GM19438 (cell line): Measurements from ENCODE around the gene IFNL4.
"Not testable (repeated sequence)": the region's sequence is repeated elsewhere in the genome, so short reads cannot be mapped to it uniquely, and the experiment has no call there.

ENCODE experiments used
- ATAC-seq: cut with Tn5 transposase; IDR thresholded peaks from one replicate; pipeline ENCODE4 v1.9.1; 2021; ENCODE audit warnings: low read depth; ENCODE audit not compliant: unreplicated experiment

Gene IFNL4

DNA sequence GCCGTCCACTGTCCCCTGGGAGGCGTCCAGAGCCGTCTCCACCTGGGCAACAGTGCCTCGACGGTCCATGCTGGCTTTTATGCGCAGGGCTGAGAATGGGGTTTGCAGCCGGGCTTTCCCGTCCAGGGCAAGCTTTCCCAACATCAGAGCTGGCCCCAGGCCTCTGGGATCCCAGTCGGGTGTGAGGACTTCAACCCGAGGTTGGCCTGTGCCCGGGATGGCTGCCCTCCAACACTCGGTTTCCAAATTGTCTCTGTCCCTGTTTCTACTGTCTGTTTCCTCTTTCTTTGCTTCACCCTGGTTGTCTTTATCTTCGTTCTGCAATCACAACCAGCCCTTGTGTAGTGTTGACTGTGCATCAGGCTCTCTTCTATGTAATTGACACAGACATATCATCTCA lies at the start of gene IFNL4:
IFNL4 (minus strand) TSS at position 51 of the 400 bp plus-strand sequence.
- ATAC-seq = no peak

GRCh38 chr19:39297931-39298634 lies 49.4 kb upstream of the IFNL4 start:
- no peak for ATAC-seq

DNA sequence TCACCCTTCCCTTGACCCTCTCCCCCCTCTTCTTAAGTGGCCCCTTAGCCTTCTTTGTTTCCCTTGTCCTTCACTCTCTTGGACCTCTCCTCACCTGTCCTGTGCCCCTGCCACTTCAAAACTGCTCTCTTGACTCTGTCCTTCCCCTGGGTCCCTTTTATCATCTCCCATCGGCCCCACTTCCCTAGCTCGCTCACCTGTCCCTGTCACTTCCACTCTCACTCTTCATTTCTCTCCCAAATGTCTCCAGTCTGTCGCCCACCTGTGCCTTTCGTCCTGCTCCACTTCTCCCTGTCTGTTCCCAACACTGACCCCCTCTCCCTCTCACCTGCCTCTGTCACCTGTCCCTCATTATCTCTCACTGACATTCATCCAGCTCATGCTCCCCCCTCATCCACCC lies 48.2 kb upstream of the IFNL4 start:
- no peak for ATAC-seq

GRCh38 chr19:39296055-39296645 lies 47.5 kb upstream of the IFNL4 start, which contains the start of gene IFNL1:
Gene IFNL1 (plus strand): TSS chr19:39296407. CDS start chr19:39296422, 15 bp downstream.
- ATAC-seq = no peak

DNA sequence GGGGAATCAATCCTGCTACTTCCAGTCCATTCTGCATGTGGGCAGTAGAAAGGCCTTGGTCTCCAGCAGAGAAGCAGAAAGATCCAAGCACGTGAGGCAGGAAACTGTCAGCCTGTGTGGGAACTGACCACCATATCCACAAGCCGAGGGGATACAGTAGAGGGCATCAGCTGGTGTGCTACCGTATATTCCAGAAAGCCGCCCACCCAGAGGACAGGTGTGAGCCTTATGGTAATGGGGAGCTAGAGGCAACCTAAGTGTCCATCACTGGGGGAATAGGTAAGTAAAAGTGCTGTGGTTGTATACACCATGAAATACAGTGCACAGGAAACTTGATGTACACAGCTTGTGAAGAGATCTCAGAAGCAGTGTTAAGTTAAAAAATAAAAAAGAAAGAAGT lies 44.7 kb upstream of the IFNL4 start:
- no peak for ATAC-seq

DNA sequence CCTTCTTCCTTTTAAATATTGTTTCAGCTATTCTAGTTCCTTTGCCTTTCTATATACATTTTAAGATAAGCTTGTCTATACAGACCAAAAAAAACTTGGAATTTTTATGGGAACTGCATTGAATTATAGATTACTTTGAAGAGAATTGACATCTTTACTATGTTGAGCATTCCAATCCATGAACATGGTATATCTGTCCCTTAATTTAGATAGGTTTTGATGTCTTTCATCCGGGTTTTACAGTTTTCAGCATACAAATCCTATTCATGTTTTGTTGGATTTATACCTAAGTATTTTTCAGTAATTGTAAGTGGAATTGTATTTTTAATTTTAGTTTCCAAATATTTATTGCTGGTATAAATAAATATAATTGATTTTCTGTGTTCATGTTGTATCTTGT lies 35.4 kb upstream of the IFNL4 start:
- no peak for ATAC-seq

DNA sequence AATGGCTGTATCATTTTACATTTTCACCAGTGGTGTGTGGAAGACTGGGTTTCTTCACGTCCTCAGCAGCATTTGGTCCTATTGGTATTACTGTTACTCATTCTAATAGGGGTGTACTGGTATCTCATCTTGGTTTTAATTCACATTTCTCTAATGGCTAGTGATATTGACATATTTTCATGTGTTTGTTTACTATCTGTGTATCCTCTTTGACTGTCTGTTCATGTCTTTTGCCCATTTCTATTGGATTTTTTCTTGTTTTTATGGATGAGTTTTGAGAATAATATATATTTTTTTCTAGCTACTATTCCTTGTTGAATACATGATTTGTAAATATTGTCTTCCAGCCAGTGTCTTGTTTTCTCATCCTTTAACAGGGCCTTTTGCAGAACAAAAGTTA lies 33.4 kb upstream of the IFNL4 start:
- ATAC-seq = no peak

- no peak for ATAC-seq
These were observed 28.9 kb upstream of the IFNL4 start for GRCh38 chr19:39277598-39277997.

DNA sequence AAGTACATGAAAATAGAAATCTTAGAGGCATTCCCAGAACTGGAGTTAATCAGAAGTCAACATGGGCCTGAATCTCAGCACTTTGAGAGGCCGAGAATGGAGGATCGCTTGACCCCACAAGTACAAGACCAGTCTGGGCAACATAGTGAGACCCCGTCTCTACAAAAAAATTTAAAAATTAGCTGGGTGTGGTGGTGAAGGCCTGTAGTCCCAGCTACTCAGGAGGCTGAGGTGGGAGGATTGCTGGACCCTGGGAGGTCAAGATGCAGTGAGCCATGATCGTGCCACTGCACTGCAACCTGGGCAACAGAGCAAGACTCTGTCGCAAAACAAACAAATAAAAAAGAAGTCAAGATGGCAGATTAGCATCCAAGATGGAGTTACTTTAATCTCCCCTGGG lies 28.1 kb upstream of the IFNL4 start:
- no peak for ATAC-seq

GRCh38 chr19:39275578-39275977 lies 26.9 kb upstream of the IFNL4 start:
- no peak for ATAC-seq

- not testable (repeated sequence) for ATAC-seq
These were observed 25.2 kb upstream of the IFNL4 start for GRCh38 chr19:39273859-39274258.

DNA sequence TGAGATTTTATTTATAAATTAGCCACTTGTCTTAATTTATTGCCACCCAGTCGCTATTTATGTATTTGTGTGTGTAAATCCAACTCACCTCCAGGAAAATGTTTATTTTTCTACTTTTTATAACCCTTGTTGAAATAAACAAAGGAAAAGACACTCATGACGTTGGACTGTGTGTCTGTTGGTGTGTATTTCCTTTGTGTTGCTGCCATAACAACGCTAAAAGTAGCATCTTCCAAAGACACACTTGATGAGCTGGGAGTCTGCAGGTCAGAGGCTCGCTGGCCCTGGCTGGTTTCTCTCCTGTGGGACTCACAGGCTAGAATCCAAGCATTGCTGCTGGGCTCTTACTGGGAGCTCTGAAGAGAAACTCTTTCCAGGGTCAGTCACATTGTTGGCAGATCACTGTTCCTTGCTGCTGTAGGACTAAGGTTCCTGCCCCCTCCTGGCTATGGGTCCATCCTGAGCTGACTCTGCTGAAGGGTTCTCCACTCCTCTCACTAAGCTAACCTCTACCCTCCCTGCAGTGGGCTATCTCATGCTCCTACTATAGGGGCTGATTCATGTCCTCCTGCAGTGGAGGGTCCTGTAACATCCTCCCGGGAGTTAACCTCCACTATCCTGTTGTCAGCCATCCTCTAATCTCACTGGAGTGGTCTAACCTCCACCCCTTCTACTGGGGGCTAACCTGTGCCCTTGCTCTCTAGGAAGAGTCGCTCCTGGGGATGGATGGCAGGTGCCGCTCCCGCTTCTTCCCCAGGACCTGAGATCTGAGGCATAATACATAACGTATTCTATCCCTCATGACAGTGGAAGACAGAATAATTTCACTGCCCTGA lies 21.6 kb upstream of the IFNL4 start:
- no peak for ATAC-seq

GRCh38 chr19:39269369-39269768 lies 20.7 kb upstream of the IFNL4 start:
- ATAC-seq = not testable (repeated sequence)

GRCh38 chr19:39268531-39269223 lies 20.0 kb upstream of the IFNL4 start:
- not testable (repeated sequence) for ATAC-seq

DNA sequence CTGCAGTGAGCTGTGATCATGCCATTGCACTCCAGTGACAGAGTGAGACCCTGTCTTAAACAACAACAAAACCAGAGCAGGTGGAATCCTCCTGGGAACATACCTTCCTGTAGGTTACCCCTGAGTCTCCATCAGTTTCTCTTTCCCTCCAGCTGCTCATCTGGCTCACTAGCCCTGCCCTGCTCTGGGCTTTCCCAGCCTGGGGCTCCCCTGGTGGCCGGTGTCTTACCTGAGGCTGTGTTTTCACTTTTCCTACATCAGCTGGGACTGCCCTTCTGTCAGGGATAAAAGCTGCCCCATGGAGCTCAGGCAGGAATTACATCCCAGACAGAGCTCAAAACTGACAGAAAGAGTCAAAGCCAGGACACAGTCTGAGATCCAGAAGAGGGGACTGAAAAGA lies 19.4 kb upstream of the IFNL4 start, which contains the start of gene IFNL2:
IFNL2 (plus strand) TSS at position 312 of the 400 bp plus-strand sequence. CDS start 173 bp downstream, outside the sequence.
- not testable (repeated sequence) for ATAC-seq

- ATAC-seq = no peak
These were observed 16.8 kb upstream of the IFNL4 start for GRCh38 chr19:39265321-39265916.

DNA sequence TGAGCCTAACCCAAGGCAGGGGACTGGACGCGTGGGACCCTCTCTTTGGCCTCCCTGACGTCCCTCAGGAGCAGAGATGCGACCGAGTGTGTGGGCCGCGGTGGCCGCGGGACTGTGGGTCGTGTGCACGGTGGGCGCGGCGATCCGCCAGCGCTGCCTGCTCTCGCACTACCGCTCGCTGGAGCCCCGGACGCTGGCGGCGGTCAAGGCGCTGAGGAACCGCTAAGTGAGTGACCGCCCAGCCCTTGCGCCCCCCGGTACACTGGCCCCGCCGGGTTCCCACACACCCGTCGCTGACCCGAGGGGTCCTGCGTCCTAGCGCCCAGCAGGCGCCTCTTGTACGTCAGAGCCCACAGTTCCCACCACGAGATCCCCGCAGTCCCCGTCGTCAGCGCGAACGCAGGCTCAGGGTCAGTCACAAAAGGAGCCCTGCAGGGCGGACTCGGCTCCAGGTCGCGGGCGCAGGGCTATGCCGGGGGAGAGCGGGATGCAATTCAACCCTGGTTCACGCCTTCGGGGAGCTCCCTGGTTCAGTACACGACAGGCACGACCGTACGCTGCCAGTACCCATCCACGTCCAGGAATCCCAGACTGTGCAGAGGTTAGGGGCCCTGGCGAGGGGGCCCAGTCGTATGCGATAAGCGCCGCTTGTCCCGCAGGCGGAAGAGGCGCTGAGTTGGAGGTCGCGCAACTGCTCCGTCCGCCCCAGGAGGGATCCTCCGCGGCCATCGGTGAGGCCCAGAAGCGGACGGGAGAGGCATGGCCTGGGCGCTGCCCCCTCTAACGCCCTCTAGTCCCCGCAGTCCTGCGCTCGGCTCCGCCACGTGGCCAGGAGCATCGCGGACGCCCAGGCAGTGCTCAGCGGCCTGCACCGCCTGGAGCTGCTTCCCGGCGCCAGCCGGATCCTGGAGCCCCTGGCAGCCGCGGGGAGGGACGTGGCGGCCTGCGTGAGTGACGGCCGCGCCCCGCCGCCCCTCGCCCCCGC lies 15.9 kb upstream of the IFNL4 start:
- no peak for ATAC-seq

DNA sequence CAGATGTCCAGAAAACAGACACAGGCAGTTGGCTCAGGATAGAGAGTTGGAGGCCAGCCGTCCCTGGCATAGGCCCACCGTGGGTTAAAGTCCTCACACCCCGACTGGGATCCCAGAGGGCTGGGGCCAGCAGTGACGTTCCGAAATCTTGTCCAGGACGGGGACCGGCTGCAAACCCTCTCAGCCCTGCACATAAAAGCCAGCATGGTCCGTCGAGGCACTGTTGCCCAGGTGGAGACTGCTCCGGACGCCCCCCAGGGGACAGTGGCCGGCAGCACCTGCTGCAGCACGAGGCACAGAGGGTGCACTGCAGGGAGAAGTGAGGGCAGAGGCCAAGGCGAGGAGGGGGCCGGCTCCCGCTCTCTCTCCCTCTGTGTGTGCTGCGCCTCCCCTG lies 15.3 kb upstream of the IFNL4 start:
- no peak for ATAC-seq

- ATAC-seq = no peak
These were observed 13.8 kb upstream of the IFNL4 start for GRCh38 chr19:39262496-39262895.
